OCI-LY3 (cell line): Measurements from ENCODE around the gene HPS5.

Source experiments
- H2AFZ ChIP-seq: fragments of 200-600, 300-600 bp; shearing (Covaris generic); 2 replicates; pipeline ENCODE4 v1.6.0; 2014; ENCODE audit warnings: antibody characterized with exemption, low read depth, low read length
- H3K27ac ChIP-seq: fragments of 200-600, 300-600 bp; sonication (generic); 2 replicates; pipeline ENCODE4 v1.5.1; 2014; ENCODE audit warnings: mild to moderate bottlenecking, low read length, moderate library complexity, mixed read lengths
- H3K27me3 ChIP-seq: fragments of 200-600, 300-600 bp; sonication (generic); 2 replicates; pipeline ENCODE4 v1.6.1; 2014; ENCODE audit warnings: low read depth, low read length, mixed read lengths
- H3K36me3 ChIP-seq: fragments of 200-600, 300-600 bp; sonication (generic); replicated peaks from 2 replicates; pipeline ENCODE3; 2014; ENCODE audit warnings: low read depth, low read length, mixed read lengths
- H3K4me1 ChIP-seq: fragments of 300-600, 200-600 bp; sonication (generic); 2 replicates; pipeline ENCODE4 v1.6.1; 2014; ENCODE audit warnings: low read length, mixed read lengths
- H3K4me2 ChIP-seq: fragments of 200-600, 300-600 bp; sonication (generic); 2 replicates; pipeline ENCODE4 v1.6.1; 2014; ENCODE audit warnings: low read length, mixed read lengths
- H3K4me3 ChIP-seq: fragments of 300-600, 200-600 bp; sonication (generic); 2 replicates; pipeline ENCODE4 v1.5.1; 2014; ENCODE audit warnings: antibody characterized with exemption, mild to moderate bottlenecking, low read length, moderate library complexity
- H3K79me2 ChIP-seq: fragments of 300-600, 200-600 bp; shearing (Covaris generic); 2 replicates; pipeline ENCODE4 v1.6.1; 2014; ENCODE audit warnings: mild to moderate bottlenecking, low read length, mixed read lengths
- H3K9ac ChIP-seq: fragments of 300-600, 200-600 bp; shearing (Covaris generic); 2 replicates; pipeline ENCODE4 v1.6.0; 2014; ENCODE audit warnings: mild to moderate bottlenecking, low read length, moderate library complexity
- H3K9me3 ChIP-seq: fragments of 200-600, 300-600 bp; shearing (Covaris generic); 2 replicates; pipeline ENCODE4 v1.6.1; 2014; ENCODE audit warnings: low read length, mixed read lengths; ENCODE audit not compliant: insufficient read depth
- H4K20me1 ChIP-seq: fragments of 200-600, 300-600 bp; sonication (generic); 2 replicates; pipeline ENCODE4 v1.6.1; 2016; ENCODE audit warnings: low read length, mixed read lengths; ENCODE audit not compliant: insufficient read depth
- EZH2phosphoT487 ChIP-seq: fragments of 200-600 bp; shearing (Covaris generic); IDR thresholded peaks from 2 replicates; pipeline ENCODE4 v1.6.1; 2018; ENCODE audit warnings: antibody characterized with exemption, mixed run types, low read depth
- TF ChIP-seq, protein P1 (sequence below): fragments of 200-600, 300-600 bp; sonication (generic); IDR thresholded peaks from 2 replicates; pipeline ENCODE4 v1.5.1; 2014; ENCODE audit warnings: antibody characterized with exemption, low read length, low read depth

Gene HPS5

DNA sequence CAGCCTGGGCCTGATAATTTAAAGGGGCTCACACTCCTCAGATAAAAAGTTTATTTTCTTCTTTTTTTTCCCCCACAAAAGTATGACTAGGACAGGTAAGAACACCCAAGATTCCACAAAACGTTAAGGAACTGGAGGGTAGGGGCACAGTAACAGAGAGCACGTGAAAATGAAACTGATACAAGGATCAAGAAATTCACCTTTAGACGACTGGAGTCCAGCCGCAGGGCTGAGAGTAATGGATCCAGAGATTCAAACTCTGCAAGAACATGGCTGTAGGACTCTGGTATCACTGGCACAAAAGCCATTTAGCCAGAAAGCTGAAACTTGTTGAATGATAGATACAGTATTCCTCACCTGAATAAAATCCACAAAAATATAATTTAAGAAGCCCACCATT lies 4.4 kb downstream of the HPS5 start:
- Histone ChIP-seq H3K27ac (no peak overlapping the region), H3K27me3 (no peaks in the 10 kb centered on the region), H3K36me3 (peaks cover 23% of the 10 kb centered on the region), H4K20me1 (peaks cover 22% of the 10 kb centered on the region; the same call in 1 of the 2 replicates), H3K9me3 (no peaks in the 10 kb centered on the region), H3K79me2 (peaks cover 84% of the 10 kb centered on the region), H3K4me1 (peaks cover 50% of the 10 kb centered on the region), H3K4me3 (no peak overlapping the region), H3K4me2 (no peak overlapping the region), H3K9ac (no peak overlapping the region), H2AFZ (no peak overlapping the region)
- no peak for TF ChIP-seq EZH2phosphoT487
- TF ChIP-seq, protein P1, sequence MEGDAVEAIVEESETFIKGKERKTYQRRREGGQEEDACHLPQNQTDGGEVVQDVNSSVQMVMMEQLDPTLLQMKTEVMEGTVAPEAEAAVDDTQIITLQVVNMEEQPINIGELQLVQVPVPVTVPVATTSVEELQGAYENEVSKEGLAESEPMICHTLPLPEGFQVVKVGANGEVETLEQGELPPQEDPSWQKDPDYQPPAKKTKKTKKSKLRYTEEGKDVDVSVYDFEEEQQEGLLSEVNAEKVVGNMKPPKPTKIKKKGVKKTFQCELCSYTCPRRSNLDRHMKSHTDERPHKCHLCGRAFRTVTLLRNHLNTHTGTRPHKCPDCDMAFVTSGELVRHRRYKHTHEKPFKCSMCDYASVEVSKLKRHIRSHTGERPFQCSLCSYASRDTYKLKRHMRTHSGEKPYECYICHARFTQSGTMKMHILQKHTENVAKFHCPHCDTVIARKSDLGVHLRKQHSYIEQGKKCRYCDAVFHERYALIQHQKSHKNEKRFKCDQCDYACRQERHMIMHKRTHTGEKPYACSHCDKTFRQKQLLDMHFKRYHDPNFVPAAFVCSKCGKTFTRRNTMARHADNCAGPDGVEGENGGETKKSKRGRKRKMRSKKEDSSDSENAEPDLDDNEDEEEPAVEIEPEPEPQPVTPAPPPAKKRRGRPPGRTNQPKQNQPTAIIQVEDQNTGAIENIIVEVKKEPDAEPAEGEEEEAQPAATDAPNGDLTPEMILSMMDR, result no peak

DNA sequence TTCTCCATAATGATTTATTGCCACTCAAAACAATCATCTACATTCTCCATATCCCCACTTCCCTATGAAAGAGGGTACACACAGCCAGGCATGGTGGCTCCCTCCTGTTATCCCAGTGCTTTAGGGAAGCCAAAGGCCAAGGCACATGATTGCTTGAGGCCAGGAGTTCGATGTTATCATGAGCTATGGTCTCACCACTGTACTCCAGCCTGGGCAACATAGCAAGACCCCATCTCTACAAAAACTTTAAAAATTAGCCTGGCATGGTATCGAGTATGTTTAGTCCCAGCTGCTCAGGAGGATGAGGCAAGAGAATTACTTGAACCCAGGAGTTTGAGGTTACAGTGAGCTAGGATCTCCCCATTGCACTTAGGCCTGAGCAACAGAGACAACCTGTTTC lies 6.0 kb downstream of the HPS5 start:
- Histone ChIP-seq H3K4me2 (no peak overlapping the region), H3K9me3 (no peaks in the 10 kb centered on the region), H3K27ac (no peak overlapping the region), H3K4me3 (no peak overlapping the region), H3K36me3 (peaks cover 32% of the 10 kb centered on the region), H2AFZ (no peak overlapping the region), H3K27me3 (no peaks in the 10 kb centered on the region), H3K9ac (no peak overlapping the region), H3K4me1 (peaks cover 66% of the 10 kb centered on the region), H3K79me2 (peaks cover 83% of the 10 kb centered on the region), H4K20me1 (peaks cover 22% of the 10 kb centered on the region; the same call in 1 of the 2 replicates)
- TF ChIP-seq EZH2phosphoT487, result no peak
- TF ChIP-seq, protein P1, result no peak

DNA sequence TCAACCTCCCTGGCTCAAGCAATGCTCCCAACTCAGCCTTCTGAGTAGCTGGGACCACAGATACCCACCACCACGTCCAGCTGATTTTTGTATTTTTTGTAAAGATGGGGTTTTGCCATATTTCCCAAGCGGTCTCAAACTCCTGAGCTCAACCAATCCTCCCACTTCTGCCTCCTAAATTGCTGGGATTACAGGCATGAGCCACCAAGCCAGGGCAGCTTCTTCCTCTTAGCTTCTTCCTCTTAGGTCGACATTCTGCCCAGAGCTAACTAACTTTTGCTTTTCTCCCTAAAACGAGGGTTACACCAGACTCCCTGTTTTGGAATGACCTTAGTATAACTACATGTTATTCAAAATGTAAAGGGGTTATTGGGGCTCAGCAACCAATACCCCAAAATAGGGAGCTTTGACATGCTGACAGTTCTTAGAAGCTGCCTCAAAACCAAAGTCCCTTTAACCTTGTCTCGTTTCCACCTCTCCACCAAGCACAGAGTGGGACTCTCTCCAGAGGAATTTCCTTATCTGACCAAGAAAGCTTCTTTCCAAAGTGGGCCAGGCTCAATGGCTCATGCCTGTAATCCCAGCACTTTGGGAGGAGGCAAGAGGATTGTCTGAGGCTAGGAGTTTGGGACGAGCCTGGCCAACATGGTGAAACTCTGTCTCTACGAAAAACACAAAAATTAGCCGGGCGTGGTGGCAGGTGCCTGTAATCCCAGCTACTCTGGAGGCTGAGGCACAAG lies 7.0 kb downstream of the HPS5 start:
- H3K4me3 ChIP-seq, result no peak overlapping the region
- H2AFZ ChIP-seq, result no peak overlapping the region
- H4K20me1 ChIP-seq, result peaks cover 21% of the 10 kb centered on the region; the same call in 1 of the 2 replicates
- H3K27me3 ChIP-seq, result no peaks in the 10 kb centered on the region
- H3K79me2 ChIP-seq, result peaks cover 73% of the 10 kb centered on the region
- H3K36me3 ChIP-seq, result peaks cover 36% of the 10 kb centered on the region
- TF ChIP-seq EZH2phosphoT487, result no peak
- TF ChIP-seq, protein P1, result no peak
- peak overlapping the region; percentile 18 for H3K27ac ChIP-seq
- H3K9me3 ChIP-seq, result no peaks in the 10 kb centered on the region
- no peak overlapping the region for H3K9ac ChIP-seq
- H3K4me1 ChIP-seq, result peaks cover 66% of the 10 kb centered on the region
- H3K4me2 ChIP-seq, result peak overlapping the region; percentile 20; the same call in 1 of the 2 replicates

DNA sequence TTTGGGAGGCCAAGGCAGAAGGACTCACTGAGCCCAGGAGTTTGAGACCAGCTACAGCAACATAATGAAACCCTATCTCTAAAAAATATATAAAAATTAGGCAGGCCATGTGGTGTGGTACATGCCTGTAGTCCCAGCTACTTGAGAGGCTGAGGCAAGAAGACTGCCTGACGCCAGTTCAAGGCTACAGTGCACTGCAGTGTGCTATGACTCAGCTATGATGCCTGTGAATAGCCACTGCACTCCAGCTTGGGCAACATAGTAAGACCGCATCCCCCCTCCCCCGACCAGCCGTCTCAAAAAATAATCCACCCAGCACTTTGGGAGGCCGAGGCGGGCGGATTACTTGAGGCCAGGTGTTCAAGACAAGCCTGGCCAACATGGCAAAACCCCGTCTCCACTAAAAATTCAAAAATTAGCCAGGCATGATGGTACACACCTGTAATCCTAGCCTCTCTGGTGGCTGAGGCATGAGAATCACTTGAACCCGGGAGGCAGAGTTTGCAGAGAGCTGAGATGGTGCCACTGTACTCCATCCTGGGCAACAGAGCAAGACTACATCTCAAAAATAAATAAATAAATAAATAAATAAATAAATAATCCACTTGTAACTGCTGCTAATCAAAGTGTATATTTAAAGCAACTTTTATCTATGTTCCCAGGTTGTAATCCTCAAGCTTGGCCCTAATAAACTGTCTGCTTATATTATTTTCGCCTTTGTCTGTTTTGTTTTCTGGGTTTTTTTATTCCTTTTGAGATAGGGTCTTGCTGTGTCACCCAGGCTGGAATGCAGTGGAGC lies 7.8 kb downstream of the HPS5 start:
- TF ChIP-seq EZH2phosphoT487, result no peak
- TF ChIP-seq, protein P1, result no peak
- Histone ChIP-seq H3K4me1 (peaks cover 60% of the 10 kb centered on the region), H3K4me2 (no peak overlapping the region), H3K9ac (no peak overlapping the region), H3K79me2 (peaks cover 65% of the 10 kb centered on the region), H3K27me3 (no peaks in the 10 kb centered on the region), H3K4me3 (no peak overlapping the region), H3K9me3 (no peaks in the 10 kb centered on the region), H3K36me3 (peaks cover 39% of the 10 kb centered on the region), H2AFZ (no peak overlapping the region), H4K20me1 (peaks cover 13% of the 10 kb centered on the region; the same call in 1 of the 2 replicates), H3K27ac (no peak overlapping the region)
